ENCODE results near the gene CCL23.

DNA sequence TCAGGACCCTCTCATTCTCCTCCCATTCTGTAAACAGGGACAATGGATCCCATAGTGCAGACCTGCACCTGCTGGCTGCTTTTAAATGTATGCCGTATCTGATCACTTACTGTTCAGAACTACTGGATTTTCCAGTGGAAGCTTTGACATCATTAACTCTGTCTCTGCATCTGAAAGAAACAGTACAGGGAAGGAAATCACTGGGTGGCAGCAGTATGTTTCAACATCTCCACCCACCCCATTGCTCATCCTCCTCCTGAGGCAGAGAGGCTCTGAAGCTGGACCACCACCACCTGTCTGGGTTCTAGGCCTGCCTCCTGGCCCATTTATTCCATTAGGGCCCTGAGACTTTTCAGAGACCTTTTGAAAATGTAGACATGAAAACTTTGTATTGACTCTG lies 19.0 kb downstream of the CCL23 start:
- TF ChIP-seq CTCF (IDR thresholded peaks at IDR 0.05 in 8 of 11, conservative IDR thresholded peaks at IDR 0.05 in 3 of 11) (no peak), POLR2AphosphoS5 (IDR thresholded peaks at IDR 0.05) (no peak), POLR2A (IDR thresholded peaks at IDR 0.05) (no peak)

All from spleen (tissue), 7 donors.